ENCODE measurements around the gene FAM3C. TPM values are rescaled to one million over a fixed set of nuclear protein-coding genes. Genes with fewer than 3 reads are reported as not detected.

Gene FAM3C
- polyA plus RNA-seq, 1 donor from 2014 or later: 61.8 TPM

DNA sequence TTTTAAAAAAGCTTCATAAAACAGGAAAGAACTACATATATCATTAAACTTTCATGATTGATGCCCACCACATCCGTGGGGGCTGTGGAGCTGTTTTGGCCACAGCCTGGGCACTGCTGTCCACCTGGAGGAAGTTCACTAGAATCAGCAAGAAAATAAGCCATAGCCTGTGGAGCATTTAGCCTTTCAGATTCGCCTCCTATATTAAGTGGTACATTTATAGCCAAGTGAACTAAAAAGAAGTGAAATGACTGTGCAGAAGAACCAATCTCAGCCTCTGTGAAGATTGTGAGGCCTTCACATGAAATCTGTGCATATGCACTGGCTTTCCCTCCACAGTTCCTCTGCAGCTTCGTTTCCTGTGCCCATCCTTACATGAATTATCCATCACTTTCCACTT lies 43.8 kb downstream of the FAM3C start:
- no peaks in the 10 kb centered on the region for H3K36me3 ChIP-seq (ENCODE audit: insufficient read depth, low read length)
- no peak overlapping the region for H2AFZ ChIP-seq (ENCODE audit: low read depth, low read length)
- H3K27me3 ChIP-seq (ENCODE audit: insufficient read depth, low read depth, low read length): no peaks in the 10 kb centered on the region
- H3K4me3 ChIP-seq (ENCODE audit: low read length): no peak overlapping the region
- no peak overlapping the region for H3K9ac ChIP-seq (ENCODE audit: low read length)
- H4K20me1 ChIP-seq (ENCODE audit: insufficient read depth): no peaks in the 10 kb centered on the region
- no peaks in the 10 kb centered on the region for H3K9me2 ChIP-seq (ENCODE audit: insufficient read depth, low read length)
- H3K27ac ChIP-seq (ENCODE audit: low read length): no peak overlapping the region
- H3K79me2 ChIP-seq (replicated peaks; ENCODE audit: insufficient read depth, low read length): no peaks in the 10 kb centered on the region
- no peaks in the 10 kb centered on the region for H3F3A ChIP-seq (ENCODE audit: insufficient read depth, low read length, poor library complexity, severe bottlenecking)
- no peak overlapping the region for H3K4me2 ChIP-seq (ENCODE audit: low read length)
- TF ChIP-seq POLR2AphosphoS5 (IDR thresholded peaks at IDR 0.05) (no peak), MXI1 (conservative IDR thresholded peaks at IDR 0.05; ENCODE audit: poor library complexity, severe bottlenecking) (no peak), RAD21 (conservative IDR thresholded peaks at IDR 0.05) (no peak), EZH2 (IDR thresholded peaks at IDR 0.05; ENCODE audit: borderline replicate concordance, insufficient read depth, low read length, poor library complexity, severe bottlenecking) (no peak), SMC3 (conservative IDR thresholded peaks at IDR 0.05; ENCODE audit: poor library complexity) (no peak), EP300 (conservative IDR thresholded peaks at IDR 0.05; ENCODE audit: poor library complexity, severe bottlenecking) (no peak), TAF1 (IDR thresholded peaks at IDR 0.05; ENCODE audit: low read depth) (no peak)
- TF ChIP-seq, protein P1, sequence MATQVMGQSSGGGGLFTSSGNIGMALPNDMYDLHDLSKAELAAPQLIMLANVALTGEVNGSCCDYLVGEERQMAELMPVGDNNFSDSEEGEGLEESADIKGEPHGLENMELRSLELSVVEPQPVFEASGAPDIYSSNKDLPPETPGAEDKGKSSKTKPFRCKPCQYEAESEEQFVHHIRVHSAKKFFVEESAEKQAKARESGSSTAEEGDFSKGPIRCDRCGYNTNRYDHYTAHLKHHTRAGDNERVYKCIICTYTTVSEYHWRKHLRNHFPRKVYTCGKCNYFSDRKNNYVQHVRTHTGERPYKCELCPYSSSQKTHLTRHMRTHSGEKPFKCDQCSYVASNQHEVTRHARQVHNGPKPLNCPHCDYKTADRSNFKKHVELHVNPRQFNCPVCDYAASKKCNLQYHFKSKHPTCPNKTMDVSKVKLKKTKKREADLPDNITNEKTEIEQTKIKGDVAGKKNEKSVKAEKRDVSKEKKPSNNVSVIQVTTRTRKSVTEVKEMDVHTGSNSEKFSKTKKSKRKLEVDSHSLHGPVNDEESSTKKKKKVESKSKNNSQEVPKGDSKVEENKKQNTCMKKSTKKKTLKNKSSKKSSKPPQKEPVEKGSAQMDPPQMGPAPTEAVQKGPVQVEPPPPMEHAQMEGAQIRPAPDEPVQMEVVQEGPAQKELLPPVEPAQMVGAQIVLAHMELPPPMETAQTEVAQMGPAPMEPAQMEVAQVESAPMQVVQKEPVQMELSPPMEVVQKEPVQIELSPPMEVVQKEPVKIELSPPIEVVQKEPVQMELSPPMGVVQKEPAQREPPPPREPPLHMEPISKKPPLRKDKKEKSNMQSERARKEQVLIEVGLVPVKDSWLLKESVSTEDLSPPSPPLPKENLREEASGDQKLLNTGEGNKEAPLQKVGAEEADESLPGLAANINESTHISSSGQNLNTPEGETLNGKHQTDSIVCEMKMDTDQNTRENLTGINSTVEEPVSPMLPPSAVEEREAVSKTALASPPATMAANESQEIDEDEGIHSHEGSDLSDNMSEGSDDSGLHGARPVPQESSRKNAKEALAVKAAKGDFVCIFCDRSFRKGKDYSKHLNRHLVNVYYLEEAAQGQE (IDR thresholded peaks at IDR 0.05; ENCODE audit: borderline replicate concordance): no peak
- TF ChIP-seq, protein P2, sequence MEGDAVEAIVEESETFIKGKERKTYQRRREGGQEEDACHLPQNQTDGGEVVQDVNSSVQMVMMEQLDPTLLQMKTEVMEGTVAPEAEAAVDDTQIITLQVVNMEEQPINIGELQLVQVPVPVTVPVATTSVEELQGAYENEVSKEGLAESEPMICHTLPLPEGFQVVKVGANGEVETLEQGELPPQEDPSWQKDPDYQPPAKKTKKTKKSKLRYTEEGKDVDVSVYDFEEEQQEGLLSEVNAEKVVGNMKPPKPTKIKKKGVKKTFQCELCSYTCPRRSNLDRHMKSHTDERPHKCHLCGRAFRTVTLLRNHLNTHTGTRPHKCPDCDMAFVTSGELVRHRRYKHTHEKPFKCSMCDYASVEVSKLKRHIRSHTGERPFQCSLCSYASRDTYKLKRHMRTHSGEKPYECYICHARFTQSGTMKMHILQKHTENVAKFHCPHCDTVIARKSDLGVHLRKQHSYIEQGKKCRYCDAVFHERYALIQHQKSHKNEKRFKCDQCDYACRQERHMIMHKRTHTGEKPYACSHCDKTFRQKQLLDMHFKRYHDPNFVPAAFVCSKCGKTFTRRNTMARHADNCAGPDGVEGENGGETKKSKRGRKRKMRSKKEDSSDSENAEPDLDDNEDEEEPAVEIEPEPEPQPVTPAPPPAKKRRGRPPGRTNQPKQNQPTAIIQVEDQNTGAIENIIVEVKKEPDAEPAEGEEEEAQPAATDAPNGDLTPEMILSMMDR (IDR thresholded peaks at IDR 0.05; ENCODE audit: poor library complexity, severe bottlenecking): no peak
- no peaks in the 10 kb centered on the region for H3K9me3 ChIP-seq (ENCODE audit: low read length)

DNA sequence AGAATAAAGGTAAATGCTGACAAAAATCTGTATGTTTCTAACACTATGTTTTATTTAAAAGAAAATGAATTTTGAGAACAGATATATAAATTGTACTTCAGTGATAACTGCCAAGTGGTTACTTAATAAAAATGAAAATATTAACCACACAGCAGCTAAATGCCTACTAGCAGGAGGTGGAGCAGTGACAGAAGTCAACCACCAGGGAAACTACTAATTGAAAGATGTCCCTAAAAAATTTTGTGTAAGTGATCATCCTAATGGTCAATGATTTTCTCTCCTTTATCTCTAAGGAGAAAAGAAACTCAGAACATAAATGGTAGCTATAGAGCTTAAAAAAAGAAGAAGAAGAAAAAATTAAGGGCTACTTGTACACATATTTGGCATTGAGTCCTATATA lies 44.4 kb downstream of the FAM3C start:
- H3K36me3 ChIP-seq (ENCODE audit: insufficient read depth, low read length): no peaks in the 10 kb centered on the region
- no peaks in the 10 kb centered on the region for H3K79me2 ChIP-seq (replicated peaks; ENCODE audit: insufficient read depth, low read length)
- H3K4me2 ChIP-seq (ENCODE audit: low read length): no peak overlapping the region
- no peak overlapping the region for H3K9ac ChIP-seq (ENCODE audit: low read length)
- H3K27ac ChIP-seq (ENCODE audit: low read length): no peak overlapping the region
- H3K4me3 ChIP-seq (ENCODE audit: low read length): no peak overlapping the region
- no peaks in the 10 kb centered on the region for H4K20me1 ChIP-seq (ENCODE audit: insufficient read depth)
- no peaks in the 10 kb centered on the region for H3K9me2 ChIP-seq (ENCODE audit: insufficient read depth, low read length)
- H3F3A ChIP-seq (ENCODE audit: insufficient read depth, low read length, poor library complexity, severe bottlenecking): no peaks in the 10 kb centered on the region
- no peaks in the 10 kb centered on the region for H3K27me3 ChIP-seq (ENCODE audit: insufficient read depth, low read depth, low read length)
- no peaks in the 10 kb centered on the region for H3K9me3 ChIP-seq (ENCODE audit: low read length)
- TF ChIP-seq EZH2 (IDR thresholded peaks at IDR 0.05; ENCODE audit: borderline replicate concordance, insufficient read depth, low read length, poor library complexity, severe bottlenecking): no peak
- no peak for TF ChIP-seq POLR2AphosphoS5 (IDR thresholded peaks at IDR 0.05)
- TF ChIP-seq MXI1 (conservative IDR thresholded peaks at IDR 0.05; ENCODE audit: poor library complexity, severe bottlenecking): no peak
- TF ChIP-seq EP300 (conservative IDR thresholded peaks at IDR 0.05; ENCODE audit: poor library complexity, severe bottlenecking): no peak
- no peak for TF ChIP-seq TAF1 (IDR thresholded peaks at IDR 0.05; ENCODE audit: low read depth)
- TF ChIP-seq, protein P1 (IDR thresholded peaks at IDR 0.05; ENCODE audit: borderline replicate concordance): no peak
- TF ChIP-seq, protein P2 (IDR thresholded peaks at IDR 0.05; ENCODE audit: poor library complexity, severe bottlenecking): no peak
- H2AFZ ChIP-seq (ENCODE audit: low read depth, low read length): no peak overlapping the region
